PC-3 (cell line): ENCODE measurements around the gene C22orf39.

ENCODE experiments used
- EZH2 ChIP-seq: fragments of 300-600 bp; sonication (generic); IDR thresholded peaks from one replicate; pipeline ENCODE4 v1.6.1; 2017; ENCODE audit warnings: antibody characterized with exemption, mild to moderate bottlenecking, low read length; ENCODE audit not compliant: unreplicated experiment
- TF ChIP-seq, protein P1 (sequence below): fragments of 300-600 bp; sonication (generic); conservative IDR thresholded peaks from 2 replicates; pipeline ENCODE4 v1.5.1; 2017; ENCODE audit warnings: antibody characterized with exemption, low read depth, mild to moderate bottlenecking, low read length

GRCh38 chr22:19412923-19413322 lies 34.6 kb downstream of the C22orf39 start:
- TF ChIP-seq, protein P1, sequence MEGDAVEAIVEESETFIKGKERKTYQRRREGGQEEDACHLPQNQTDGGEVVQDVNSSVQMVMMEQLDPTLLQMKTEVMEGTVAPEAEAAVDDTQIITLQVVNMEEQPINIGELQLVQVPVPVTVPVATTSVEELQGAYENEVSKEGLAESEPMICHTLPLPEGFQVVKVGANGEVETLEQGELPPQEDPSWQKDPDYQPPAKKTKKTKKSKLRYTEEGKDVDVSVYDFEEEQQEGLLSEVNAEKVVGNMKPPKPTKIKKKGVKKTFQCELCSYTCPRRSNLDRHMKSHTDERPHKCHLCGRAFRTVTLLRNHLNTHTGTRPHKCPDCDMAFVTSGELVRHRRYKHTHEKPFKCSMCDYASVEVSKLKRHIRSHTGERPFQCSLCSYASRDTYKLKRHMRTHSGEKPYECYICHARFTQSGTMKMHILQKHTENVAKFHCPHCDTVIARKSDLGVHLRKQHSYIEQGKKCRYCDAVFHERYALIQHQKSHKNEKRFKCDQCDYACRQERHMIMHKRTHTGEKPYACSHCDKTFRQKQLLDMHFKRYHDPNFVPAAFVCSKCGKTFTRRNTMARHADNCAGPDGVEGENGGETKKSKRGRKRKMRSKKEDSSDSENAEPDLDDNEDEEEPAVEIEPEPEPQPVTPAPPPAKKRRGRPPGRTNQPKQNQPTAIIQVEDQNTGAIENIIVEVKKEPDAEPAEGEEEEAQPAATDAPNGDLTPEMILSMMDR: no peak
- no peak for TF ChIP-seq EZH2
